Astrocyte (in vitro differentiated cells and primary cell): ENCODE results near the gene CD81. TPM values are rescaled to one million over a fixed set of nuclear protein-coding genes. Genes with fewer than 3 reads are reported as not detected.

Experiments used
- DNase-seq: peaks from one replicate; pipeline ENCODE4 v3.0.0-alpha.2; 2010; ENCODE audit warnings: low read depth
- FAIRE-seq: peaks from 2 replicates; lab custom pipeline; 2011; peaks lifted over from hg19 to GRCh38; lab: Jason Lieb, UNC
- H2AFZ ChIP-seq: 2 replicates; pipeline ENCODE4 v1.6.0; 2012; ENCODE audit warnings: low read depth, low read length, inconsistent platforms
- H3K27ac ChIP-seq: 2 replicates; pipeline ENCODE4 v1.5.1; 2011; ENCODE audit warnings: low read depth, low read length, inconsistent platforms
- H3K27me3 ChIP-seq: 2 replicates; pipeline ENCODE4 v1.6.0; 2011; ENCODE audit warnings: low read length, inconsistent platforms; ENCODE audit not compliant: insufficient read depth
- H3K36me3 ChIP-seq: 2 replicates; pipeline ENCODE4 v1.5.1; 2011; ENCODE audit warnings: low read length, inconsistent platforms; ENCODE audit not compliant: insufficient read depth
- H3K4me1 ChIP-seq: 2 replicates; pipeline ENCODE4 v1.5.1; 2011; ENCODE audit warnings: low read length, inconsistent platforms; ENCODE audit not compliant: insufficient read depth
- H3K4me2 ChIP-seq: 2 replicates; pipeline ENCODE4 v1.6.0; 2012; ENCODE audit warnings: low read length, inconsistent platforms
- H3K4me3 ChIP-seq: 2 replicates; pipeline ENCODE4 v1.5.1; 2011; ENCODE audit warnings: low read depth, mild to moderate bottlenecking, low read length, inconsistent platforms; ENCODE audit not compliant: insufficient read depth
- H3K79me2 ChIP-seq: 2 replicates; pipeline ENCODE4 v1.6.0; 2012; ENCODE audit warnings: mild to moderate bottlenecking, low read length, inconsistent platforms; ENCODE audit not compliant: insufficient read depth
- H3K9ac ChIP-seq: 2 replicates; pipeline ENCODE4 v1.6.0; 2012; ENCODE audit warnings: mild to moderate bottlenecking, low read length, inconsistent platforms
- H3K9me3 ChIP-seq: 2 replicates; pipeline ENCODE4 v1.5.1; 2012; ENCODE audit warnings: low read depth, mild to moderate bottlenecking, low read length, inconsistent platforms; ENCODE audit not compliant: insufficient read depth
- H4K20me1 ChIP-seq: 2 replicates; pipeline ENCODE4 v1.6.0; 2012; ENCODE audit warnings: low read length, inconsistent platforms; ENCODE audit not compliant: insufficient read depth
- H3K27ac Mint-ChIP-seq: one replicate; pipeline ENCODE4 v1.8.0; 2021; ENCODE audit warnings: mild to moderate bottlenecking, mixed read lengths; ENCODE audit not compliant: unreplicated experiment
- H3K27me3 Mint-ChIP-seq: one replicate; pipeline ENCODE4 v1.8.0; 2021; ENCODE audit warnings: low read depth, mixed read lengths; ENCODE audit not compliant: unreplicated experiment
- H3K36me3 Mint-ChIP-seq: one replicate; pipeline ENCODE4 v1.8.0; 2021; ENCODE audit warnings: low read depth, mixed read lengths; ENCODE audit not compliant: unreplicated experiment
- H3K4me1 Mint-ChIP-seq: one replicate; pipeline ENCODE4 v1.8.0; 2021; ENCODE audit warnings: low read depth, mixed read lengths; ENCODE audit not compliant: unreplicated experiment
- H3K4me3 Mint-ChIP-seq: one replicate; pipeline ENCODE4 v1.8.0; 2021; ENCODE audit warnings: mild to moderate bottlenecking, moderate library complexity, mixed read lengths; ENCODE audit not compliant: unreplicated experiment
- H3K9me3 Mint-ChIP-seq: one replicate; pipeline ENCODE4 v1.8.0; 2021; ENCODE audit warnings: mild to moderate bottlenecking, mixed read lengths; ENCODE audit not compliant: unreplicated experiment
- EZH2 ChIP-seq: IDR thresholded peaks from 2 replicates; pipeline ENCODE4 v1.6.1; 2012; ENCODE audit warnings: mild to moderate bottlenecking, low read length, inconsistent platforms; ENCODE audit not compliant: insufficient read depth
- total RNA-seq: library from RNA; stranded (reverse); gene quantifications from 2 replicates; pipeline ENCODE4 v1.2.1, GENCODE V29; 2021
- TF ChIP-seq, protein P1 (sequence below): IDR thresholded peaks from 2 replicates; pipeline ENCODE4 v1.5.1; 2011; ENCODE audit warnings: low read depth, mild to moderate bottlenecking, inconsistent platforms, low read length, moderate library complexity; ENCODE audit not compliant: insufficient read depth

CD81 gene
- total RNA-seq, 1 donor from 2014 or later, result 625 TPM

DNA sequence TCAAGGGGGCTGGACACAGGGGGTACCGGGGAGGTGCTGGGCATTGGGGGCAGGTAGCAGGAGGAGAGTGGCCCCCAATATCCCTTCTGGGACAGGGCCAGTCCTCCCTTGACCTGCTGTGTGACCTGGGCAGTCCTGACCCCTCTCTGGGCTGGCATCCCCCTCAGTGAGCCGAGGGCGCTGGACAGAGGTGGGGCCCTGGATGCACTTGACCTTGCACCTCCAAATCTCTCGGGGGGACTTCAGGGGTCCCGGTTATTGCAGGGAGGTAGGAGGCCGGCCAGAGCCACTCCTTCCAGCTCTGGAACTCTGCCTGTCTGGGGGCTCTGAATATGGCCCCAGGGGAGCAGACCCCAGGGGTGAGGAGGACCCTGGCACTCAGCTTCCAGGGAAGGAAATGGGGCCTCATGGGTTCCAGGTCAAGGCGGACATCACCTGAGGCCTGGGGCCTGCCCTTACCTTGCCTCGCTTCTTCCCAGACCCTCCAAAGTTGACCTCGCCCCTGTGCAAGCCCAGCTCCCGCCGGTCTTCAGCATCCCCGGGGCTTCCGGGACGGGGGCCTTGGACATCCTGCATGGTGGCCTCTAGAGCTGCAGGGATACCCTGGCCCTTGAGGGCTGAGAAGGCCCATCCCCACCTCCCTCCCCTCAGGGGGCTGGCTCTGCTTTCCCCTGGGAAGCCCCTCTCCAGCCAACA, 45.5 kb downstream of the CD81 start:
- Histone ChIP-seq H3K9me3 (no peaks in the 10 kb centered on the region), H3K4me2 (no peak overlapping the region), H2AFZ (no peak overlapping the region), H3K27ac (no peak overlapping the region), H3K27me3 (no peaks in the 10 kb centered on the region), H3K9ac (no peak overlapping the region), H3K36me3 (no peaks in the 10 kb centered on the region), H3K4me1 (no peaks in the 10 kb centered on the region), H3K79me2 (no peaks in the 10 kb centered on the region), H3K4me3 (no peak overlapping the region), H4K20me1 (no peaks in the 10 kb centered on the region)
- peaks cover 14% of the 10 kb centered on the region for H3K27me3 Mint-ChIP-seq
- TF ChIP-seq, protein P1, sequence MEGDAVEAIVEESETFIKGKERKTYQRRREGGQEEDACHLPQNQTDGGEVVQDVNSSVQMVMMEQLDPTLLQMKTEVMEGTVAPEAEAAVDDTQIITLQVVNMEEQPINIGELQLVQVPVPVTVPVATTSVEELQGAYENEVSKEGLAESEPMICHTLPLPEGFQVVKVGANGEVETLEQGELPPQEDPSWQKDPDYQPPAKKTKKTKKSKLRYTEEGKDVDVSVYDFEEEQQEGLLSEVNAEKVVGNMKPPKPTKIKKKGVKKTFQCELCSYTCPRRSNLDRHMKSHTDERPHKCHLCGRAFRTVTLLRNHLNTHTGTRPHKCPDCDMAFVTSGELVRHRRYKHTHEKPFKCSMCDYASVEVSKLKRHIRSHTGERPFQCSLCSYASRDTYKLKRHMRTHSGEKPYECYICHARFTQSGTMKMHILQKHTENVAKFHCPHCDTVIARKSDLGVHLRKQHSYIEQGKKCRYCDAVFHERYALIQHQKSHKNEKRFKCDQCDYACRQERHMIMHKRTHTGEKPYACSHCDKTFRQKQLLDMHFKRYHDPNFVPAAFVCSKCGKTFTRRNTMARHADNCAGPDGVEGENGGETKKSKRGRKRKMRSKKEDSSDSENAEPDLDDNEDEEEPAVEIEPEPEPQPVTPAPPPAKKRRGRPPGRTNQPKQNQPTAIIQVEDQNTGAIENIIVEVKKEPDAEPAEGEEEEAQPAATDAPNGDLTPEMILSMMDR, result no peak
- TF ChIP-seq EZH2, result no peak
- H3K36me3 Mint-ChIP-seq, result no peaks in the 10 kb centered on the region
- H3K9me3 Mint-ChIP-seq, result no peaks in the 10 kb centered on the region
- no peak for DNase-seq
- H3K4me3 Mint-ChIP-seq, result no peak overlapping the region
- H3K4me1 Mint-ChIP-seq, result no peaks in the 10 kb centered on the region
- no peak overlapping the region for H3K27ac Mint-ChIP-seq
- FAIRE-seq, result no peak

DNA sequence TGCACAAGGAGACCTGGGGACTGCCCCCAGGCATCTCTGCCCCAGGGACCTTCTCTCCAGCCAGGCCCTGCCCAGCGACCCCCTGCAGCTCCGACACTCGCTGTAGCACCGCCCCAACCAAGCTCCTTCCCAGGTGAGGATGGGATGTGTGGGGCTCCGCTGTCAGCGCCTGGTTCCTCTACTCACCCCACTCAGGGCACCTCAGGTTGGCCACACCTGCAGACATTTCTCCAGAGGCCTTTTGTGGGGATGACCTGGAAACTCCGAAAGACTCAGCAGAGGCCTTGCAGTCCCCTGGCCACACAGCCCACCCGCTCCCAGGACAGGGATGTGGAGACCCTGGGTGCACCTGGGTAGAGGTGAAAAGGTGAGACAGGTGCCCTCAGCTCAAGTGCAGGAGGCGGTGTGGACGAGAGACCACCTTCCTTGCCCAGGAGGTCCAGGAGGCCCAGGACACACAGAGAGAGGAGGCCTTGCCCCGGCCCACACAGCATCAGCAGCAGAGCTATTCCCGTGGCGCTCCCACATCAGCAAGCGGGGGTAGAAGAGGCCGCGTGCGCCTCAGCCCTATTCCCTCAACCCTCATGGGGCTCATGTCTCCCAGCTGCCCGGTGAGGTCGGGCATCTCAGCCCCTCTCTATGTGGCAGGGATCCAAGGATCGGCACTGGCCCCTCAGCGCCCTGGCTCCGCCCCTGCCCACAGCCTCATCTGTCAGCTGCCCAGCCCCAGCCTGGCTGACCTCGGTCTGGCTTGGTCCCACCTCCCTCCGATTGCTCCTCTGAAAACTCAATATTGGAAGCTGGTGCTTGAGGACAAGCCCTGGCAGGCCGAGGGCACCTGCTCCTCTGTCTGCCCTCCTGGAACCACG, 46.3 kb downstream of the CD81 start:
- Mint-ChIP-seq H3K36me3 (no peaks in the 10 kb centered on the region), H3K27me3 (peaks cover 18% of the 10 kb centered on the region), H3K4me3 (no peak overlapping the region), H3K4me1 (no peaks in the 10 kb centered on the region), H3K27ac (no peak overlapping the region), H3K9me3 (no peaks in the 10 kb centered on the region)
- Histone ChIP-seq H3K36me3 (no peaks in the 10 kb centered on the region), H3K9ac (no peak overlapping the region), H2AFZ (no peak overlapping the region), H3K27ac (no peak overlapping the region), H3K4me2 (no peak overlapping the region), H4K20me1 (no peaks in the 10 kb centered on the region), H3K4me3 (no peak overlapping the region), H3K79me2 (no peaks in the 10 kb centered on the region), H3K27me3 (no peaks in the 10 kb centered on the region), H3K4me1 (no peaks in the 10 kb centered on the region), H3K9me3 (no peaks in the 10 kb centered on the region)
- FAIRE-seq, result no peak
- DNase-seq, result no peak
- TF ChIP-seq, protein P1, result no peak
- no peak for TF ChIP-seq EZH2
